B cell (primary cell): Measurements from ENCODE around the gene ZRSR2. TPM values are rescaled to one million over a fixed set of nuclear protein-coding genes. Genes with fewer than 3 reads are reported as not detected.

Source experiments
- ATAC-seq: fragments of 200-7000 bp; cut with Tn5 transposase; one replicate; pipeline ENCODE4 v1.10.0; 2021; ENCODE audit warnings: low read depth, mild to moderate bottlenecking, moderate number of reproducible peaks, moderate library complexity
- CTCF ChIA-PET: fragments of 350-600 bp; sonication (Branson Sonifier 250); formaldehyde crosslinking; loops from one replicate; lab custom pipeline; 2021; ENCODE audit warnings: antibody characterized with exemption, inconsistent platforms; lab: Charles Lee
- POLR2A ChIA-PET: fragments of 350-600 bp; sonication (Branson Sonifier 250); formaldehyde crosslinking; loops from one replicate; lab custom pipeline; 2021; ENCODE audit warnings: antibody characterized with exemption; lab: Charles Lee
- DNase-seq: peaks from one replicate; pipeline ENCODE4 v3.0.0; 2013
- H2AFZ ChIP-seq: 2 replicates; pipeline ENCODE4 v1.6.1; 2012; ENCODE audit warnings: mild to moderate bottlenecking, low read depth, low read length; ENCODE audit not compliant: insufficient read depth, poor library complexity, severe bottlenecking
- H3K27ac ChIP-seq, 2 donors: 1 replicate in 1 of 2; 2 replicates in 1 of 2; pipeline ENCODE4 v1.5.1; 2012 to 2013; ENCODE audit warnings: low read length in 2 of 2, mild to moderate bottlenecking in 2 of 2, moderate library complexity in 1 of 2
- H3K27me3 ChIP-seq, 4 experiments: fragments of 200-600 bp in 1 of 4; sonication (generic) in 1 of 4; replicated peaks in 1 of 4; 1 replicate in 2 of 4; 2 replicates in 2 of 4; pipeline versions ENCODE4 v1.6.1 to v1.7.0; 2013 to 2016; ENCODE audit warnings: low read length in 3 of 4, mild to moderate bottlenecking in 2 of 4, mixed read lengths in 1 of 4, moderate library complexity in 1 of 4; ENCODE audit not compliant: insufficient read depth in 4 of 4, control insufficient read depth in 3 of 4; ENCODE audit errors: control extremely low read depth in 1 of 4
- H3K36me3 ChIP-seq, 2 experiments: replicated peaks in 1 of 2; 1 replicate in 1 of 2; 2 replicates in 1 of 2; pipeline versions ENCODE4 v1.6.1 to v1.7.1; 2013; ENCODE audit warnings: low read length in 1 of 2; ENCODE audit not compliant: insufficient read depth in 2 of 2, control insufficient read depth in 1 of 2; ENCODE audit errors: control extremely low read depth in 1 of 2, extremely low read depth in 1 of 2
- H3K4me1 ChIP-seq, 2 donors: fragments of 200-600 bp in 1 of 2; sonication (generic) in 1 of 2; 1 replicate in 1 of 2; 2 replicates in 1 of 2; pipeline versions ENCODE4 v1.5.1 to v1.6.1; 2013 to 2017; ENCODE audit warnings: low read length in 2 of 2; ENCODE audit not compliant: control insufficient read depth in 2 of 2, insufficient read depth in 2 of 2
- H3K4me2 ChIP-seq: replicated peaks from 2 replicates; pipeline ENCODE3; 2012; ENCODE audit warnings: mild to moderate bottlenecking, low read depth, low read length; ENCODE audit not compliant: poor library complexity, severe bottlenecking
- H3K4me3 ChIP-seq, 5 experiments: fragments of 200-600 bp in 1 of 5; sonication (generic) in 1 of 5; 1 replicate in 3 of 5; 2 replicates in 2 of 5; pipeline versions ENCODE4 v1.5.1 to v1.7.0; 2011 to 2016; ENCODE audit warnings: low read length in 4 of 5, mild to moderate bottlenecking in 4 of 5, low read depth in 2 of 5, control low read depth in 1 of 5, moderate library complexity in 1 of 5; ENCODE audit not compliant: insufficient read depth in 1 of 5; ENCODE audit errors: control extremely low read depth in 1 of 5, extremely low read depth in 1 of 5
- H3K79me2 ChIP-seq: fragments of 200-600 bp; sonication (generic); one replicate; pipeline ENCODE4 v1.6.0; 2016; ENCODE audit warnings: low read length; ENCODE audit not compliant: control insufficient read depth, insufficient read depth
- H3K9ac ChIP-seq: fragments of 200-600 bp; sonication (generic); 2 replicates; pipeline ENCODE4 v1.6.1; 2017; ENCODE audit warnings: mild to moderate bottlenecking, low read length, moderate library complexity
- H3K9me3 ChIP-seq, 3 donors: one replicate each; pipeline versions ENCODE4 v1.6.1 to v1.7.1; 2013; ENCODE audit warnings: low read length in 2 of 3; ENCODE audit not compliant: control insufficient read depth in 2 of 3, insufficient read depth in 1 of 3; ENCODE audit errors: control extremely low read depth in 1 of 3
- H4K20me1 ChIP-seq: 2 replicates; pipeline ENCODE4 v1.6.0; 2012; ENCODE audit warnings: mild to moderate bottlenecking, low read length; ENCODE audit not compliant: insufficient read depth, control insufficient read depth, poor library complexity, severe bottlenecking
- H3K27ac Mint-ChIP-seq: one replicate; pipeline ENCODE4 v1.8.0; 2021; ENCODE audit warnings: mixed read lengths
- H3K27me3 Mint-ChIP-seq: one replicate; pipeline ENCODE4 v1.8.0; 2021; ENCODE audit warnings: mixed read lengths
- H3K4me1 Mint-ChIP-seq: one replicate; pipeline ENCODE4 v1.8.0; 2021; ENCODE audit warnings: mixed read lengths
- H3K4me3 Mint-ChIP-seq: one replicate; pipeline ENCODE4 v1.8.0; 2021; ENCODE audit warnings: mixed read lengths
- H3K9me3 Mint-ChIP-seq: one replicate; pipeline ENCODE4 v1.8.0; 2022; ENCODE audit warnings: mixed read lengths; ENCODE audit not compliant: insufficient read depth
- CTCF ChIP-seq: fragments of 200-600 bp; IDR thresholded peaks from one replicate; pipeline ENCODE4 v1.8.0; 2022; ENCODE audit warnings: antibody characterized with exemption, mild to moderate bottlenecking
- EZH2 ChIP-seq: IDR thresholded peaks from 2 replicates; pipeline ENCODE4 v1.6.1; 2012; ENCODE audit warnings: borderline replicate concordance, low read depth, mild to moderate bottlenecking, moderate library complexity, low read length; ENCODE audit not compliant: insufficient read depth, poor library complexity, severe bottlenecking
- whole genome bisulfite sequencing: methylation state at CpG from one replicate; pipeline ENCODE4 v1.1.5; 2013; ENCODE audit warnings: missing lambda C conversion rate; ENCODE audit not compliant: insufficient coverage; 5-methylcytosine and 5-hydroxymethylcytosine counted together
- intact Hi-C: fragments of 100-400 bp; cut with micrococcal nuclease; formaldehyde crosslinking; loops from one replicate; pipeline ENCODE4 v1.10.0; 2022
- polyA plus RNA-seq: library from polyadenylated mRNA; depleted of rRNA; stranded (reverse); fragments of >200 nt; gene quantifications from 2 replicates; pipeline ENCODE4 v1.2.3, GENCODE V29; 2012
- total RNA-seq, 2 donors: library from RNA; stranded (reverse); fragments of 120-200 nt in 1 of 2; gene quantifications; 1 replicate in 1 of 2; 2 replicates in 1 of 2; pipeline versions ENCODE4 v1.2.3 to v1.2.4, GENCODE V29; 2013 to 2022

The ZRSR2 gene
- total and polyA plus RNA-seq, 2 donors (not counting 1 experiment from before 2014, with no cell fraction given): 27.8 to 28.6 TPM

- intact Hi-C loops: no loop called here
Observed at GRCh38 chrX:15815779-15816437, 25.6 kb downstream of the ZRSR2 start.

More at GRCh38 chrX:15815779-15816437, 25.6 kb downstream of the ZRSR2 start:
- Histone ChIP-seq H3K4me3 (no peak overlapping the region), H3K9ac (no peak overlapping the region), H3K36me3 (peaks cover 1 to 70% of the 10 kb centered on the region in 2 experiments), H3K4me1 (no peaks in the 10 kb centered on the region), H3K4me2 (no peak overlapping the region), H2AFZ (no peak overlapping the region), H3K27ac (no peak overlapping the region), H3K79me2 (no peaks in the 10 kb centered on the region), H3K27me3 (no peaks in the 10 kb centered on the region), H4K20me1 (peaks cover 6% of the 10 kb centered on the region), H3K9me3 (no peaks in the 10 kb centered on the region)
- ChIA-PET POLR2A (no interaction called here), CTCF (interaction anchor here (0.7 to 1.2 kb wide), 5 partner anchors 11 to 629 kb away, joined by 3 to 7 read pairs (median 4); no protein-coding TSS in a partner anchor)
- no peaks in the 10 kb centered on the region for H3K9me3 Mint-ChIP-seq
- TF ChIP-seq EZH2: no peak
- peak; percentile 17 for TF ChIP-seq CTCF
- peak overlapping the region; percentile 32 for H3K27ac Mint-ChIP-seq
- WGBS: no CpG with 5 or more reads among the region's 10 CpGs
- no peak for ATAC-seq
- H3K27me3 Mint-ChIP-seq: no peaks in the 10 kb centered on the region
- DNase-seq: peak; percentile 28
- no peaks in the 10 kb centered on the region for H3K4me1 Mint-ChIP-seq
- H3K4me3 Mint-ChIP-seq: no peak overlapping the region
